GM18511 (cell line): ENCODE measurements around the gene ZBTB7C.

ENCODE experiments used
- ATAC-seq: cut with Tn5 transposase; IDR thresholded peaks from one replicate; pipeline ENCODE4 v1.9.1; 2021; ENCODE audit warnings: mild to moderate bottlenecking, moderate library complexity; ENCODE audit not compliant: unreplicated experiment

ZBTB7C gene

DNA sequence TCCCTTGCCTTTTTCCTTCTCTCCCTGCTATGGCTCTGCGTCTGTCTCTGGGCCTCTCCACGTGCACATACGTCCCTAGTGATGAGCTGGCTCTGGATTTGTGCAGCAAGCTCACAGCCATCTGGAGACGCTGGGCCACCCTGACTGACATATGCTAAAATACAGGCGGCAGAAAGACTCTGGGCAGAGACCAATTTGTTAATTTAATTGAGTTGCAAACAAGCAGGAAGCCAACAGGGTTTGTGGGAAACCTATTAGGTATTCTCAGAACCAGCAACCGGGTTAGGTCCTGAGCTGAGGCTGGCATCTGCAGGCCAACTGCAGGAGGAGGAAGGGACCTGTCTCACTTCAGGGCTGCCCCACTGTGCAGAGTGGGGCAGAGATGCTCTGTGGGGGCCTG, 425.2 kb downstream of the ZBTB7C start:
- no peak for ATAC-seq

GRCh38 chr18:47983055-47983454, 426.1 kb downstream of the ZBTB7C start:
- ATAC-seq = no peak

- ATAC-seq = no peak
Measured at GRCh38 chr18:47981830-47982229, 427.4 kb downstream of the ZBTB7C start.

DNA sequence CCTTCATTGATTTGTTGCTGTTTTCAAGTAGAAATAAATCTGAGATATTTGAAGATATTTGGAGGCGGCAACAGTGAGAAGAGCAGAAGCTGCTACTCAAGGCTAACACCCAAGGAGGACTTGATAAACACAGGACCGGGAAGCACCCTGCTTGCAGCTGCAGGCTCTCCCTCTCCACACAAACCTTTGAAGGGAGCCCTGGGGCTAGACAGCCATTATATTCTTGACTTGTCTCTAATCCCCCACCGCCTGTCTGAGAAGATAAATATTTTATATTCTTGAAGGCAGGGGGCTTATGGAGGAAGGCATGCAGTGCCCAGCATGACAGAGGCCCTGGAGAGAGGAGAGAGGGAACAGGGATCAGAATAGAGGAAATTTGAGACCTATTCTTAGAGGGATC, 427.9 kb downstream of the ZBTB7C start:
- no peak for ATAC-seq

- ATAC-seq = no peak
Measured at GRCh38 chr18:47979611-47980200, 429.5 kb downstream of the ZBTB7C start.

DNA sequence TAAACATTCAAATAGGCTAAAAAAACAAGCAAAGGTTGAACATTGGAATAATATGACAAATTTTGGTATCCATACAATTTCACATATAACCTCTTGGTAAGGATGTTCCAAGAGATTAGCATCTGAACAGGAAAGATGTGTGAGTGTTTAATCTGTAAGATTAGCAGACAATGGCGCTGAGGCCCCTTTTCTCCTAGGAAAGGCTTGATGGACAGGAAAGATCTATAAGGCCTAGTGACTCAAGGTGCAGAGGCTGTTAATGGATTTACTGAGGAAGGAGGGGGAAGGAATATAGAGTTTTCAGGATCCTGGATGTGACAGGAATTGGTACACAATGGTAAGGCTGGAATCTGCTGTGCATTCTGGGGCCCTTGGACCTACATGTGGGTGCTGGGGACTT, 430.6 kb downstream of the ZBTB7C start:
- ATAC-seq = no peak

- no peak for ATAC-seq
Measured at GRCh38 chr18:47978141-47978540, 431.0 kb downstream of the ZBTB7C start.
